Urothelium cell line (cell line): Measurements from ENCODE around the gene C1orf115.
A peak's percentile ranks its signal among the peaks of the same experiment; 100 is the strongest.
"Not testable (repeated sequence)": the region's sequence is repeated elsewhere in the genome, so short reads cannot be mapped to it uniquely, and the experiment has no call there.

ENCODE experiments used
- DNase-seq: peaks from one replicate; pipeline ENCODE4 v3.0.0; 2011; ENCODE audit warnings: low spot score, mixed read lengths
- FAIRE-seq: peaks from 2 replicates; lab custom pipeline; 2011; peaks lifted over from hg19 to GRCh38; lab: Jason Lieb, UNC

Gene C1orf115, protein sequence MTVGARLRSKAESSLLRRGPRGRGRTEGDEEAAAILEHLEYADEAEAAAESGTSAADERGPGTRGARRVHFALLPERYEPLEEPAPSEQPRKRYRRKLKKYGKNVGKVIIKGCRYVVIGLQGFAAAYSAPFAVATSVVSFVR

DNA sequence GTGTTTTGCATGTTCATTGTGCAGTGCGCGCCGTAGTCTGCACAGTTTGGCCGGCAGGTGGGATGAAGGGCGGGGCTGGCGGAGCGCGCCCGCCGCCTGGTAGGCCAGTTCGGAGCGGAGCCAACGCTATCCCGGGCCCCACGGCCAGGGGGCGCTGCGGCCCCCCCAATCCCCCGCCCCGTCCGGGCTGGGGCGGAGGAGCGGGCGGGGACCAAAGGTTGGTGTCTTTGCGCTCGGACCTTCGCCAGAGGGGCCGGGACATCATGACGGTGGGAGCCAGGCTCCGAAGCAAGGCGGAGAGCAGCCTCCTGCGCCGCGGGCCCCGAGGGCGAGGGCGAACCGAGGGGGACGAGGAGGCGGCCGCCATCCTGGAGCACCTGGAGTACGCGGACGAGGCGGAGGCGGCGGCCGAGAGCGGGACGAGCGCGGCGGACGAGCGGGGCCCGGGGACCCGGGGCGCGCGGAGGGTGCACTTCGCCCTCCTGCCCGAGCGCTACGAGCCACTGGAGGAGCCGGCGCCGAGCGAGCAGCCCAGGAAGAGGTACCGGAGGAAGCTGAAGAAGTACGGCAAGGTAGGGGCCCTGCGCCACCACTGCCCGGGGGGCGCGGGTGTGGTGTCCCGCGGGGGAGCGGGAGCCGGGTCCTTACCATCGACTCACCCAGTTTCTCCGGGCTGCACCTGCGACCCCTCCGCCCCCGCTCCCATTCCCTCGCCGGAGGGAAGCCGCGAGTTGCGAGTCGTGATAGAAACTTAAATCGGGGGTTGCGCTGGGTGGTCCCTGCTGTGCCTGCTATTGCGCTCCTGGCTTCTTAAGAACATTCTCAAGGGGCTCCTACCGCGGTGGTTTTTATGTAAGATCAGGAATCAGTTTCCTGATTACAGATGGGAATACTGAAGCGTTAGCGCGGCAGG is at the start of gene C1orf115:
Gene C1orf115 (plus strand): TSS at position 224 of the 913 bp plus-strand sequence. CDS start 40 bp downstream, at position 264.
- FAIRE-seq (no peak), DNase-seq (no peak)

DNA sequence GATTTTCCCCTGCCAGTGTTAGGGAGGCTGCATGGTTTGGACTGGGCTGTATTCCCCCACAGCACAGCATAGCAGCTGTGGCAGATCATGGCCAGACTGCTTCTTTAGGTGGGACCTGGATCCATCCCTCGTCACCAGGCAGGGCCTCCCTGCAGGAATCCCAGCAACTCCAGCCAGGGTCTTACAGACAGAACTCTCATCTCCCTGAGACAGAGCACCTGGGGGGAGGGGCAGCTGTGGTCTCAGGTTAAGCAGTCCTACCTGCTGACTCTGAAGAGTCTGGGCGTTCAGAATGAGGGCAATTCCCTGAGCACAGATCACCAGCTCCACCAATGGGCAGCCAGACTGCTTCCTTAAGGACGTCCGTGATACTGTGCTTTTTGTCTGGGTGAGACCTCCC is 47.9 kb upstream of the C1orf115 start:
- FAIRE-seq: no peak
- DNase-seq: no peak

DNA sequence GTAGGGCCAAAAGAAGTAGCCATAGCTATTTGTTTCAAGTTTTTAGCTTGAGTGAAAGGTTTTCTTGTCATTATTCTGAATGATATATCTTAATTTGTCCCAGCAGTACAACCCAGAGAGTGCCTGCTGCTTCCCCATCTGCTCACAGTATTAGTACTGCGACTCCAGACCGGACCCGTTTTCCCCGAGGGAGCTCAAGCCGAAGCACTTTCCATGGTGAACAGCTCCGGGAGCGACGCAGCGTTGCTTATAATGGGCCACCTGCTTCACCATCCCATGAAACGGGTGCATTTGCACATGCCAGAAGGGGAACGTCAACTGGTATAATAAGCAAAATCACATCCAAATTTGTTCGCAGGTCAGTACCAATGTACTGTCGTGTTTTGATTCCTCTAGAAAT is 37.2 kb upstream of the C1orf115 start:
- FAIRE-seq: no peak
- no peak for DNase-seq

DNA sequence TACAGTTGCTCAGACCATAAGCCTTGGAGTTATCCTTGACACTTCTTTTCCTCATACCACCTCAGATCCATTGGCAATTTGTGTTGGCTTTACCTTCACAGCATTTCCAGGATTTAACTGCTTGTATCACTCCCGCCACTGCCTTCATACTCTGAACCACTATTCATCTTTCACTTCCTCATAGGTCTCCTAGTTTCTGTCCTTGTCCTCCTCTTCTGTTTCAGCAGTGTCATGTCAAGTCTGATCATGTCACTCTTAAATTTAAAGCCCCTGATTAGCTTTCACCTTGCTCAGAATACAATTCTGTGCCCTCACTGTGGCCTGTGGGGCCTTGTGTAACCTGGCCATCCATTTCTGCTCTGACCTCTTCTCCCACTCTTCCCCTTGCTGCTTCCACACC is 34.7 kb upstream of the C1orf115 start:
- no peak for DNase-seq
- FAIRE-seq: no peak

DNA sequence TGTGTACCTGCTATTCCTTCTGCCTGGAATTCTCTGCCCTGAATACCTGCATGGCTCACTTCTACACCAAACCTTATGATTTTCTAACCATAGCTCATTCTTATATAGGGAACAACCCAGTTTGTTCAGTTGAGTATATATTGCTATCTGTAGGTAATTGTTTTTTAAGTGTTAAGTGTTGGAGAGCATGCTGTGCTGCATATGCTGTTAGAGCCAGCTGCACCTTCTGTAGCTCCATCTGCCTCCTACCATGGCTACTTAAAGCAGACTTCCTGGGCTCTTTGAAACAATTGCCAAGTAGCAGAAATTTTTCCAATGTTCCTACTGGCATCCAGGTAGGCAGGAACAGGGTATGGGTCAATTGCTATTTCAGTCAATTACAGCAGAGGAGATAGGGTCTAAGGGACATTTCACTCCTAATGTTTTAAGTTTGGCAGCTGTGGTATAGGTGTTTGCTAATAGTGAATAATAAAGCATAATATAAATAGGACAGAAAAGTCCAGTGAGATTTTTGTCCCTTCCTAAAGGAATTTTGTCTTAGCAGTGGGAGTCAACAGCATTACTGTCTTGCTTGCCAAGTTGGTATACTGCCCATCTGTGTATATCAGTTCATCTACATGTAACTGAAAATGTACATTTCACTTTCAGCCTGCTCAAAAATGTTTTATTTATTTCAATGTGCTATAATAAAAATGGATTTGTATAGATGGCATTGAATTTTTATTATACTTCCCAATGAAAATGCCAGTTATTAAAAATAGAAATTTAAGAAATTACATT is 34.0 kb upstream of the C1orf115 start:
- FAIRE-seq: no peak

DNA sequence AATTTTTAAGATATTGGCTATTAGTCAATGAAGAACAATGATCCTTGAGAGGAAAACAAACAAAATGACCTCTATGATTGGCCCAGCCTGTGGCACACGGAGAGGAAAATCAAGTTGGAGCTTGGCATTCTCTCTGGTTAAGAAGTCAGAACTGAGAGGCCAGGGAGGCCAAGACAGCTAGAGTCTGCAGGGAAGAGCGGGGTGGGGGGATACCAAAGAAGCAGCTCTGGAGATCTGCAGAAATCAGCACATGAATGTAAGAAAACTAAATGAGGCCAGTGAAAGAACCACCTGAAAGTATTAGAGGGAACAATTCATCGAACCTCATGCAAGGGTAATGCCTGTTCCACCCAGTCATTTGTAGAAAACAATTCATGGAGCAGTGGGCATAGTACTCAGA is 23.8 kb upstream of the C1orf115 start:
- DNase-seq: no peak
- no peak for FAIRE-seq

More for the DNA sequence above, 34.0 kb upstream of the C1orf115 start:
- DNase-seq: no peak

DNA sequence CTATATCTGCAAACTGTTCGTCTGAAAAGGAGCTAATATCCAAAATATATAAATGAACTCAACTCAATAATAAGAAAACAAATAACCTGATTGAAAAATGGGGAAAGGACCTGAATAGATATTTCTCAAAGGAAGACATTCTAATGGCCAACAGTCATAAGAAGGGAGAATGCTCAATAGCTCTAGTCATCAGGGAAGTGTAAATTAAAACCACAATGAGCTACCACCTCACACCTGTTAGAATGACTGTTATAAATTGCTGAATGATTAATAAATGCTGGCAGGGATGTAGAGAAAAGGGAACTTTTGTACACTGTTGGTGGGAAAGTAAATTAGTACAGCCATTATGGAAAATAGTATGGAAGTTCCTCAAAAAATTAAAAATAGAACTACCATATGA is 21.2 kb upstream of the C1orf115 start:
- FAIRE-seq (no peak), DNase-seq (no peak)

DNA sequence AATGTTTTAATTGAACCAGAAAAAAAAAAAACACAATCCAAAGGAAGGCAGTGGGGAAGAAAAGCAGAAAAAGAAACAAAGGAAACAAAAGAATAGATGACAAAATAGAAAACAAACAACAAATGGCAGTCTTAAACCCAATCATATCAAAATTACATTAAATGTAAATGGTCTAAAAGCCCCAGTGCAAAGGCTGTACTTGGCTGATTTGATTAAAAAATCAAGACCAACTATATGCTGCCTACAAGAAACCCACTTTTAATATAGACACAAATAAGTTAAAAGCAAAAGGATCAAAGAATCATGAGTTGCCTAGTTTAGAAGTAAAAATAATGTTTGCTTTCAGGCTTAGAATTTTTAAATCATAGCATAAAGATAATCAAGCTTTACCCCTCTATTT is 19.8 kb upstream of the C1orf115 start:
- no peak for DNase-seq
- FAIRE-seq: no peak

DNA sequence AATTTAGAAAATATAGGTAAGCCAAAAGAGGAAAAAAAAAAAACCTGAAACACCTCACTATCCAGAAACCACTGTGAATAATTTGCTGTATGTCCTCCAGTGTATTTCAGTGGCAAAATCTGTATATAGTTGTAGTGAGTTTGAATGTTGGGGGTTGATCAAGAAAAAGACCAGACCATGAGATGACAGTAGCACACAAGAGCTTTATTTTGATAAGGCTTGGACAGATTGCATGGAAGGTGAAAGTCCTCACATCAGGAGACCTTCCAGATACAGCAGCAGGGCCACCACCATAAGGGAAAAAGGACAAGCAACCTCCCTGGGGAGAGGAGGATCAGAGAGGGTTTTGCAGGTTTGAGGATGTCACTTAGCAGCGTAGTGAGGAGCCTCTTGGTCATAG is 16.2 kb upstream of the C1orf115 start:
- DNase-seq (no peak), FAIRE-seq (no peak)

DNA sequence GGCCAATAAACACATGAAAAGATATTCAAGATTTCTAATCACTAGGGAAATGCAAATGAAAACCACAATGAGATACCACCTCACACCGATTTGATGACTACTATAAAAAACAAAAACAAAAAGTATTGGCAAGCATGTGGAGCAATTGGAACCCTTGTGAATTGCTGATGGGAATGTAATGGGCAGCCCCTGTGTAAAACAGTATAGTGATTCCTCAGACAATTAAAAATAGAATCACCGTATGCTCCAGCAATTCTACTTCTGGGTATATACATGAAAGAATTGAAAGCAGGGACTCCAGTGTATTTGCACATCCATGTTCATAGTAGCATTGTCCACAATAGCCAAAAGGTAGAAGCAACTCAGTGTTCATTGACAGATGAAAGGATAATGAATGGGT is 12.9 kb upstream of the C1orf115 start:
- DNase-seq: no peak
- no peak for FAIRE-seq

DNA sequence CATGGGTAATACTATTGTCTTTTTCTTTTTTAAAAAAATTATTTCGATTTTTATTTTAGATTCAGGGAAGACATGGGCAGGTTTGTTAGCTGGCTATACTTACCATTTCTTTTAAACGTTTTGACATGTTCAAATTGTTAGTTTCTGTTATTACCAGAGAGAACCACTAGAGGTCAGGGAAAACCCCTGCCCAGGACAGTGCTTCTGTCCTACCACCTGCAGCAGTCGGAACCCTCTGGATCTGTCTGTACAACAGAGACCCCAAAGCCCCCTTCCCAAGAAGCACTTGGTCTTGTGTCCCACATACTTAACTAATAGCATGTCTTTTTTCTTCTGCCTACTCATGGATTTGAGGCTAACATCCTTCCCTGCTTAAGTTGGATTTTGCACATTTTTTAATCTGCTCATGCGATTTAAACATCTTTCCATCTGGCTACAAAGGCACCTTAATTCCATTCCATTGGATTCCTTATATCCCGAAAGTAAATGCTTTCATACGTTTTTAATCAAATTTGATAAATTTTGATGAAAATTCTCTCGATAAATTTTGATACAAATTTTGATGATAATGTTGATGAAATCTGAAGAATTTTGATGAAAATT is 10.0 kb upstream of the C1orf115 start:
- DNase-seq: peak; percentile 55
- no peak for FAIRE-seq

DNA sequence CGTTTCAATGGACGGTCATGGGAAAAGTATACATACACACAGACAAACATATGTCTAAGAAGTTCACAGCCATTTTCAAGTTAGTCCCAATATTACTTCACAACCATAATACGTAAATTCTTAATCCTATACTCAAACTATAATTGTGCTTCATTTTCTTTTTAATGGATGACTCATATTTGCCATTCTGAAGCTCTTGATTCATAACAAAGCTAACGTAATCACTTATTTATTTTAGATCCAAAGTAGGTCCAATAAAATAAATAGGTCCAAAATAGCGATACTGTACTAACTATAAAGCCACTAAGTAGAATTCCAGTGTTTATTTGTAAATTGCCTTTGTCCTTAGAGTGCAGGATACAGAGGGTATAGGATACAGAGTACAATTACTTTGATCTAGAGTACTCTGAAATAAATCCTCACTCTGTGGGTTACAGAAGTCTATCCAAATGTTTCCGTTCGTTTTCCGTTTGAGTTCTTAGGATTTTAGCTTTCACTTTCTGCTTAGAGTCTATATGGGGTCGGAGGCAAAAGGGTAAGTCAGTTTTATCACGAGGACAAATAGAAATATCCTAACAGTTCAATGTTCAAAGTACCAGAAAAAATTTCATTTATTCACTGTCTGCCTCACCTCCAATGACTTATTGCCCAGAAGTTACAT is 8.8 kb upstream of the C1orf115 start:
- DNase-seq (no peak), FAIRE-seq (no peak)

DNA sequence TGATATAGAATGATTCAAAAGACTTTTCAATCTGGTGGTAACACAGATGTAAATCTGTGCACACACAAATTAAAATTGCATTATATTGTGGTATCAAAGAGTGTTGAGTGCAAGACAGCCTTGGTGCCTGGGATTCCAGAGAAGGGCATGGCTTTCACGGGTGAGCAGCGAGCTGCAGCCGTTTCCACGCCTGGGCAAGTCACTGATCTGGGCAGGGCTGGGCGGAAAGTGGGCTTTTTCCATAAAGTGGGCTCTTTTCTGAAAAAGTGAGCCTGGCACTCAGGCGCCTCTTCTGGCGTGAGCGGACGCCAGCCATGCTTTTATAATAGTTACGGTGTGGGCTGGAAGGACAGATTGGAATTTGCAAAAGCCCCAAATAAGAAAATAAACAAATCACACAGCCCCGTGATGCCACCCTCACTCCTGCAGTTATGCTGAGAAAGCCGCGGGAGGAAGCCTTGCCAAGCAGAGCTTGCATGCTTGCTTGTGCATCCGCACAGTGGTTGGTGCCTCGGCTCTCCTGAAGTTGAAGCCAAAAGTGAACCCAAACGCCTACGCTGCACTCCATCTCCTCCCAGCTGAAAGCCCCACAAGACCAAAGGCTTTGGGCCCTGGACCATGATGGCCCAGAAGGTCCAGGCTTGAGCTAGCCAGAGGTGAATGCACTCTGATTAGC is 7.1 kb upstream of the C1orf115 start:
- no peak for DNase-seq
- FAIRE-seq: no peak

DNA sequence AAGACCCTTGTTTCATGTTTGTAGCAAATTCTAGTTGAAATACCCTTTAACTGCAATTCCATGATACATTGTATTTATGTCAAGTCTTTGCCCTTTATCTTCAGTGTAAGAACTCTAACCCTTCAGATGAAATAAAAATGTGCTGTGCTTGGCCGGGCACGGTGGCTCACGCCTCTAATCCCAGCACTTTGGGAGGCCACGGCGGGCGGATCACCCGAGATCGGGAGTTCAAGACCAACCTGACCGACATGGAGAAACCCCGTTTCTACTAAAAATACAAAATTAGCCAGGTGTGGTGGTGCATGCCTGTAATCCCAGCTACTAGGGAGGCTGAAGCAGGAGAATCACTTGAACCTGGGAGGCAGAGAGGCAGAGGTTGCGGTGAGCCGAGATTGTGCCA is 6.4 kb upstream of the C1orf115 start:
- FAIRE-seq, DNase-seq: not testable (repeated sequence)

DNA sequence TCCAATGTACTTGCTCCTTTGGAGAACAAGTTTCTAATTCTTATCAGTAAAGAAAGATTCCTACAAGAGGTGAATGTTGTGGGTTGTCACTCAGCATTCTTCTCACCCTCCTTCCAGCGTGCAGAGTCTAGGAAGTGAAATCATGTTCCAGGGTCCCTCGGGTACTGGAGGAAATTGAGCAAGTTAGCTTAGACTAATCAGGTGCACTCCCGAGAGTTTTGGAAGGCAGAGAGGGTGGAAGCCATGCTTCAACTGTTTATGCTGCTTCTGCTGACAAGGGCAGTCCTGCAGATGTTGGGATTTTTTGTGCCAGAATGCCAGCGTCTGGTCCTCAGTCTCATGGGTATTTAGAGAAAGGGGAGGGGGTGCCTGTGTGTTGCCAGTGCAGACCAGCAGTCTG is 5.3 kb upstream of the C1orf115 start:
- DNase-seq (no peak), FAIRE-seq (no peak)

DNA sequence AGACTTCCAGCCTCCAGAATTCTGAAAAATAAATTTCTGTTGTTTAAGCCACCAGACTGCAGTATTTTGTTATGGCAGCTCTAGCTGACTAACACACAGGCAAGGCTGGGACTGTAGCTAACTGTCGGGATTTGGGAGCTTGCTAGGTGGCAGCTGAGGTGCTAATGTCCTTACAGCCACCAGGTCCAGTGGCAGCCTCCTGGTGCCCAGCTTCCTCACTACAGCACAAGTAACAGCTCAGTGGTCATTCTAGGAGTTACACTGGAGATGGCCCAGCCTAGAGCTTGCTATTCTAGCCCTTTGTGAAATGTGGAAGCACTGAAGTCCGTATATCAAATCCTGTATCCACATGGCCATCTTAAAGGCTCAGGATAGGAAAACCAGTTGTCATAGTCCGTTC is 4.3 kb upstream of the C1orf115 start:
- FAIRE-seq (no peak), DNase-seq (no peak)

DNA sequence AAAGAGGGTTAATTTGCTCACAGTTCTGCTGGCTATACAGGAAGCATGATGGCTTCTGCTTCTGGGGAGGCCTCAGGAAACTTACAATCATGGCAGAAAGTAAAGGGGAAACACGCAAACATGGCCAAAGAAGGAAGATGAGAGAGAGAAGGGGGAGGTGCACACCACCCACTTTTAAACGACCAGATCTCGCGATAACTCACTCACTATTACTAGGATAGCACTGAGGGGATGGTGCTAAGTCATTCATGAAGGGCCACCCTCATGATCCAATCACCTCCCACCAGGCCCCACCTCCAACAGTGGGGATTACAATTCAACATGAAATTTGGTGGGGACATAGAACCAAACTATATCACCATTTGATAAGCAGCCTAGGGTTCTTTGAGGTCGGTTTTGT is 2.4 kb upstream of the C1orf115 start:
- FAIRE-seq (no peak), DNase-seq (no peak)

DNA sequence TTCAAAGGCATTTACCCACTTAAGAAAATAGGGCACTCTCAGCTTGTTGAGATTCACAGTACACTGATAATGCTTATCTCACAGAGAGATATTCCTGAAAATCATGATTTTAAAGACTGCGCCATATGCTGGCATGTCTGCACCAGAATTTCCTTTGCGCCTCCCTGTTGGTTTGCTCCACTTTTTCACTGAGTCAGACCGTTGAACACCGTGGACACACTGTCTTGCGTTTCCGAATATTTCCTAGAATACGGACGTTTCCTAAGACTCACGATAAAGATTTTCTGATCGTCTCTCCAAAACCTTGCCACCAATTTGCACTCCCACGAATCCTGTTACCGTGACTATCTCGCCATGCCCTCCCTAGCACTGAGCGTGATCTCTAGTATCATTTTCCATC is 497 bp upstream of the C1orf115 start:
- FAIRE-seq: no peak

DNA sequence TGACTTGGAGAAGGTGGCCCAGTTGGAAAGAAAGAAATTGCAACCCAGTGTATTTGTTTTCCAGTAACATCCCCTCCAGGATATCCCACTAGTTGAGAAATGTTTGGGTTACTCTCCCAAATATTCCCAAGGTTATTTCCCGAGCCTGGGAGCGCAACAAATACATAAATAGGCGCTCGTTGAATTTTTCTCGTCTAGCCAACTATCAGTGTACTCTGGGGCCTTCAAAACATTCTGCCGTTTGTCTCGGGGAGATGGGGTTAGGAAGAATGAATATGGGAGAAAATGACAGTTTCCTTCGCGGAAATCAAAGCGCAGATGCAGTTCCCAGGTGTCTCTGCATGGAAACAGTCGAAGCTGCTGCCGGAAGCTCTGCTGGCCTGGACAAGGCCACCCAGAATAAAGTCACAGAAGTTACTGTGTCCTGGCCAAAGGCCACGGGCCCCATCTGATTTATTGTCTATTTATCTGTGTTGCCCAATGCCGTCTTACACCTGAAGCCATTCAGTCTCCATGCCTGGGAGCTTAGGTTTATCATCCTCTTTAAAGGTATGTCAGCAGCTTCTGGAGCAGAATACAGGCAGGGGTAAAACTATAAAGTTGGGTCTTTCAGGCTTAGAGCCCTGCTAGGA is 1.0 kb downstream of the C1orf115 start:
- DNase-seq (no peak), FAIRE-seq (no peak)

More for the DNA sequence above, 497 bp upstream of the C1orf115 start:
- DNase-seq: no peak
